Measurements from ENCODE around the gene NMB.

NMB gene

GRCh38 chr15:84611631-84612030 lies 46.4 kb downstream of the NMB start:
- no peak for DNase-seq (ENCODE audit: low read depth, low spot score)

- DNase-seq (ENCODE audit: low read depth, low spot score) = no peak
Measured at GRCh38 chr15:84609818-84610525, 48.0 kb downstream of the NMB start.

GRCh38 chr15:84608707-84609284 lies 49.2 kb downstream of the NMB start:
- no peak for DNase-seq (ENCODE audit: low read depth, low spot score)

- no peak for DNase-seq (ENCODE audit: low read depth, low spot score)
Measured at GRCh38 chr15:84606653-84607120, 51.3 kb downstream of the NMB start.

GRCh38 chr15:84605554-84605882 lies 52.5 kb downstream of the NMB start:
- DNase-seq (ENCODE audit: low read depth, low spot score) = no peak
